Gastroesophageal sphincter (tissue), 4 donors: ENCODE data around the gene C6. TPM values are rescaled to one million over a fixed set of nuclear protein-coding genes. Genes with fewer than 3 reads are reported as not detected.
A peak's percentile ranks its signal among the peaks of the same experiment; 100 is the strongest.

Experiments
- ATAC-seq: fragments of 150-250 bp; one replicate; pipeline ENCODE4 v1.9.1; 2016; ENCODE audit warnings: mild to moderate bottlenecking, moderate library complexity
- H3K27ac ChIP-seq, 4 donors: fragments of 200-600 bp; sonication (generic) in 3 of 4; 1 replicate in 3 of 4; 2 replicates in 1 of 4; pipeline ENCODE4 v1.5.1; 2016 to 2019
- H3K27me3 ChIP-seq: fragments of 200-600 bp; sonication (generic); one replicate; pipeline ENCODE4 v1.5.1; 2019
- H3K36me3 ChIP-seq, 2 donors: fragments of 200-600 bp; sonication (generic); one replicate each; pipeline ENCODE4 v1.5.1; 2019; ENCODE audit warnings: control low read depth in 1 of 2
- H3K4me1 ChIP-seq, 3 donors: fragments of 200-600 bp; sonication (generic); 1 replicate in 2 of 3; 2 replicates in 1 of 3; pipeline ENCODE4 v1.5.1; 2016 to 2019; ENCODE audit warnings: control low read depth in 2 of 3
- H3K4me3 ChIP-seq, 2 donors: fragments of 200-600 bp; sonication (generic); one replicate each; pipeline ENCODE4 v1.5.1; 2019; ENCODE audit warnings: mild to moderate bottlenecking in 1 of 2, moderate library complexity in 1 of 2
- H3K9me3 ChIP-seq, 3 donors: fragments of 200-600 bp; sonication (generic); one replicate each; pipeline ENCODE4 v1.5.1; 2017 to 2019; ENCODE audit warnings: control low read depth in 2 of 3
- EP300 ChIP-seq: sonication (generic); formaldehyde crosslinking; IDR thresholded peaks from one replicate; pipeline ENCODE4 v1.6.1; 2017; ENCODE audit warnings: antibody characterized with exemption, mild to moderate bottlenecking
- POLR2A ChIP-seq, 2 donors: fragments of 450-650 bp; IDR thresholded peaks; one replicate each; pipeline ENCODE4 v1.6.1; 2017; ENCODE audit warnings: antibody characterized with exemption in 2 of 2, mild to moderate bottlenecking in 2 of 2, moderate library complexity in 1 of 2
- POLR2AphosphoS5 ChIP-seq: sonication (generic); formaldehyde crosslinking; IDR thresholded peaks from one replicate; pipeline ENCODE4 v1.6.1; 2017; ENCODE audit warnings: antibody characterized with exemption
- WGBS, 2 donors: methylation state at CpG; one replicate each; pipeline ENCODE4 v1.1.5; 2018; ENCODE audit warnings: low coverage in 1 of 2; 5-methylcytosine and 5-hydroxymethylcytosine counted together
- total RNA-seq, 4 donors: library from RNA; depleted of rRNA; stranded (reverse); fragments of >200 nt; gene quantifications; one replicate each; pipeline ENCODE4 v1.1.0, GENCODE V29; 2016
- TF ChIP-seq, protein P1 (sequence below), 4 experiments: fragments of 200-600 bp in 2 of 4; fragments of 450-650 bp in 2 of 4; sonication (generic) in 1 of 4; IDR thresholded peaks; one replicate each; pipeline ENCODE4 v1.5.1; 2017 to 2019; ENCODE audit warnings: antibody characterized with exemption in 4 of 4, mild to moderate bottlenecking in 2 of 4, moderate library complexity in 2 of 4

C6 gene
- total RNA-seq, 4 donors from 2014 or later = 1.7 to 9.2 (median 3.5) TPM

DNA sequence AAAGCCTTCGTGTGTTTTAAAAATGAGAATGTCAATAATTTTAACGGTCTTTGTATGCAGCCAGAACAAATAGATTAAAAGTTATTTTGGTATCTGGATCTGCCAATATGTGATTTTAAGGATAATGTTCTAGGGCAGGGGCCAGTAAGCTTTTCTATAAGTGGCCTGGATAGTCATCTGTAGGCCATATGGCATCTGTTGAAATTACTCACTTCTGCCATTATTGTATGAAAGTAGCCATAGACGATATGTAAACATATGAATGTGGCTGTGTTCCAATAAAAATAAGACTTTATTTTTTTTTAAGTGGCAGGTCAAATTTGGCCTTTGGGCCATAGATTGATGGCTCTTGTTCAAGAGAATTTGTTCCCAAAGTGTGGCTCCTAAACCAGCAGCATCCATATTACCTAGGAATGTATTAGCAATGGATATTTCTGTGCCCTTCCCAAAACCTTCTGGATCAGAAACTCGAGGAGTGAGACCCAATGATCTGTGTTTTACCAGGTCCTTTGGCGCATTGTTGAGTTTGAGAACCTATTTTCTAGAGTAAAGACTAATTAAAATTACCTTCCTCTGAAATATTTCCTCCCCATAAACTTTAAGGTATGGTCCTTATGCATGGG is 55.9 kb downstream of the C6 start:
- no peaks in the 10 kb centered on the region for H3K27me3 ChIP-seq
- ATAC-seq = no peak
- H3K4me3 ChIP-seq = no peak overlapping the region
- WGBS, 2 donors = 60 to 71% methylated on average over 5 of the region's 5 CpGs
- H3K9me3 ChIP-seq = no peaks in the 10 kb centered on the region
- TF ChIP-seq POLR2A (IDR thresholded peaks at IDR 0.05) (no peak), POLR2AphosphoS5 (no peak), EP300 (no peak)
- TF ChIP-seq, protein P1, sequence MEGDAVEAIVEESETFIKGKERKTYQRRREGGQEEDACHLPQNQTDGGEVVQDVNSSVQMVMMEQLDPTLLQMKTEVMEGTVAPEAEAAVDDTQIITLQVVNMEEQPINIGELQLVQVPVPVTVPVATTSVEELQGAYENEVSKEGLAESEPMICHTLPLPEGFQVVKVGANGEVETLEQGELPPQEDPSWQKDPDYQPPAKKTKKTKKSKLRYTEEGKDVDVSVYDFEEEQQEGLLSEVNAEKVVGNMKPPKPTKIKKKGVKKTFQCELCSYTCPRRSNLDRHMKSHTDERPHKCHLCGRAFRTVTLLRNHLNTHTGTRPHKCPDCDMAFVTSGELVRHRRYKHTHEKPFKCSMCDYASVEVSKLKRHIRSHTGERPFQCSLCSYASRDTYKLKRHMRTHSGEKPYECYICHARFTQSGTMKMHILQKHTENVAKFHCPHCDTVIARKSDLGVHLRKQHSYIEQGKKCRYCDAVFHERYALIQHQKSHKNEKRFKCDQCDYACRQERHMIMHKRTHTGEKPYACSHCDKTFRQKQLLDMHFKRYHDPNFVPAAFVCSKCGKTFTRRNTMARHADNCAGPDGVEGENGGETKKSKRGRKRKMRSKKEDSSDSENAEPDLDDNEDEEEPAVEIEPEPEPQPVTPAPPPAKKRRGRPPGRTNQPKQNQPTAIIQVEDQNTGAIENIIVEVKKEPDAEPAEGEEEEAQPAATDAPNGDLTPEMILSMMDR (IDR thresholded peaks at IDR 0.05) = no peak
- no peaks in the 10 kb centered on the region for H3K36me3 ChIP-seq
- H3K4me1 ChIP-seq = no peaks in the 10 kb centered on the region
- H3K27ac ChIP-seq = no peak overlapping the region

DNA sequence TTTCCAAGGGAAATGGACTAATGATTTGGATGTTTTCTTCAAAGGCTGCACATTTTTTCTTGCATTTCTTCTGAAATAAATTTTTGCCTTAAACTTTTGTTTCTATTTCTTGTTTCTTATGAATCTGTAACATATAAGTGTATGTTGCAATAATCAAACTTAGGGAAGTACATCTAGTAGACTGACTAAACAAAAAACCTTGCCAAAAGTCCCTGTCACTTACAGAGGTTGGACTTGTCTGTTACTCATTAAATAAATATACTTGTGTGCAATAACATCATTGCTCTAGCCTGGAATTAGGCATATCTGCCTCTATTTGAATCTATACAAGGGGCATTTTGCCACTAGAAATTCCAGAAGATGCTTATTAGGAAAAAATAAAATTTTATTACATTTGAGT is 56.6 kb downstream of the C6 start:
- no peaks in the 10 kb centered on the region for H3K4me1 ChIP-seq
- no peaks in the 10 kb centered on the region for H3K36me3 ChIP-seq
- H3K9me3 ChIP-seq = no peaks in the 10 kb centered on the region
- H3K27me3 ChIP-seq = no peaks in the 10 kb centered on the region
- H3K27ac ChIP-seq = no peak overlapping the region
- no peak for TF ChIP-seq EP300
- no peak for ATAC-seq
- no peak overlapping the region for H3K4me3 ChIP-seq

DNA sequence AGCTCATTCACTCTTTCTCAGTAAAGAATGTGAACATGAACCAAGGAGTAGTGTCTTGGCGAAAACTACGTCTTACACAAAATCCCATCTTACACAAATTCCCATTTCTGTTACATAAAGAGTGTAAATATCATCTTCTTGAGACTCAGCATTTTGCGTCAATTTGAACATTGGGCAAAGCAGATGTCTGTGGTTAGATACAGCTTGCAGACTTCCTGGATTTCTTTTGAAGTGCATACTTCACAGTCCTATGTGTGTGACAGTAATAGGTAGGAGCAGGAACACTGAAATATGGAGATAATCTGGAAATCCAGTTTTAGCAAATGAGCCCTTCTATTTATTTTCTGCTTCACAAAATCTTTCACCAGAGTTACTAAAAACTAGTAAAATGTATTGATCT is 58.8 kb downstream of the C6 start:
- TF ChIP-seq POLR2A (IDR thresholded peaks at IDR 0.05) = no peak
- TF ChIP-seq, protein P1 (IDR thresholded peaks at IDR 0.05) = no peak
- no peak for TF ChIP-seq POLR2AphosphoS5
- TF ChIP-seq EP300 = no peak
- H3K9me3 ChIP-seq = no peaks in the 10 kb centered on the region
- H3K4me3 ChIP-seq = no peak overlapping the region
- no peaks in the 10 kb centered on the region for H3K4me1 ChIP-seq
- H3K36me3 ChIP-seq = no peaks in the 10 kb centered on the region
- no peaks in the 10 kb centered on the region for H3K27me3 ChIP-seq
- 82 to 96% methylated on average over 3 of the region's 3 CpGs for WGBS, 2 donors
- H3K27ac ChIP-seq = no peak overlapping the region
- ATAC-seq = no peak

DNA sequence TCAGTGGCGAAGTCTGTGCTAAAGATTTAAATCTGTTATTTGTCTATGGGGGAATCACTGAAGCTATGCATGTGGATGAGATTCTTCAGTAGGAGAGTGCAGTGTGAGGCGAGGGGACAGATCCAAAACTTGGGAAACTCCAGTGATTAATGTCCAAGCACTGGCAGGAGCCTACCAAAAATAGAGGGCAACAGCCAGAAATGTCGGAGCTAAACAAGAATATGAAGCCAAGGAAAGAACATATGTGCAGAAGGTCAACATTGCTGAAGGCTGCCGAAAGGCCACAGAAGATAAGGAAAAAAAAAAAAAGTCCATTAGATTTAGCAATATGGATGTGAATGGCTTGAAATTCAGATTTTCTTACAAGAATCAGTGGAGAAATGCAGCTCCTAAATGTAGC is 61.8 kb downstream of the C6 start:
- no peak for ATAC-seq
- no peak for TF ChIP-seq EP300
- TF ChIP-seq, protein P1 (IDR thresholded peaks at IDR 0.05) = no peak
- no peak for TF ChIP-seq POLR2AphosphoS5
- no peak for TF ChIP-seq POLR2A (IDR thresholded peaks at IDR 0.05)
- Histone ChIP-seq H3K27me3 (no peaks in the 10 kb centered on the region), H3K4me1 (no peaks in the 10 kb centered on the region), H3K36me3 (no peaks in the 10 kb centered on the region), H3K9me3 (no peaks in the 10 kb centered on the region), H3K4me3 (no peak overlapping the region), H3K27ac (no peak overlapping the region)
- WGBS, 2 donors = 43 to 70% methylated on average over 3 to 4 of the region's 4 CpGs

DNA sequence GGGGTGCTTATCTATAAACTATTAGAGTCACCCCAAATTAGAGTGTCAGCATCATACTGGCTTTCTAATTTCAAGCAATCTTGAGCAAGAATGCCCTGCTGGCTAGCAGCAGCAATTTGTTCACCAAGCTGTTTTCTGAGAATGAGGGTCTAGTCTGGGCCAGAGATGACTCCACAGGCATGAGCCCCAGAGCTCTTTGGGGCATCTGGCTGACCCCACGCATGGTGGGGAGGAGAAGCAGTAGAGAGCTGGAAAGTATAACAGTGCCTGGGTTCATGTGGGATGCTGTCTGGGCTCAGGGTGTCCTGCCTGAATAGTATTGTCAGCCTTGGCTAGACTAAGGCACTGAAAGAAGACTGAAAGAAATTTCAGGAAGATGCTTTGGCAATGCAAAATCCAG is 64.9 kb downstream of the C6 start:
- ATAC-seq = peak; percentile 22
- no peak overlapping the region for H3K4me3 ChIP-seq
- WGBS, 2 donors = no CpG with 5 or more reads among the region's 1 CpG

More for the DNA sequence above, 64.9 kb downstream of the C6 start:
- no peaks in the 10 kb centered on the region for H3K36me3 ChIP-seq
- H3K4me1 ChIP-seq = no peaks in the 10 kb centered on the region
- TF ChIP-seq, protein P1 (IDR thresholded peaks at IDR 0.05) = no peak
- no peak for TF ChIP-seq POLR2A (IDR thresholded peaks at IDR 0.05)
- no peak for TF ChIP-seq POLR2AphosphoS5
- no peak for TF ChIP-seq EP300
- no peaks in the 10 kb centered on the region for H3K9me3 ChIP-seq
- H3K27ac ChIP-seq = no peak overlapping the region
- no peaks in the 10 kb centered on the region for H3K27me3 ChIP-seq
